ENCODE results near the gene CYP4F8.

GRCh38 chr19:15613338-15613737 is 1.7 kb upstream of the CYP4F8 start:
- TF ChIP-seq, protein P1, sequence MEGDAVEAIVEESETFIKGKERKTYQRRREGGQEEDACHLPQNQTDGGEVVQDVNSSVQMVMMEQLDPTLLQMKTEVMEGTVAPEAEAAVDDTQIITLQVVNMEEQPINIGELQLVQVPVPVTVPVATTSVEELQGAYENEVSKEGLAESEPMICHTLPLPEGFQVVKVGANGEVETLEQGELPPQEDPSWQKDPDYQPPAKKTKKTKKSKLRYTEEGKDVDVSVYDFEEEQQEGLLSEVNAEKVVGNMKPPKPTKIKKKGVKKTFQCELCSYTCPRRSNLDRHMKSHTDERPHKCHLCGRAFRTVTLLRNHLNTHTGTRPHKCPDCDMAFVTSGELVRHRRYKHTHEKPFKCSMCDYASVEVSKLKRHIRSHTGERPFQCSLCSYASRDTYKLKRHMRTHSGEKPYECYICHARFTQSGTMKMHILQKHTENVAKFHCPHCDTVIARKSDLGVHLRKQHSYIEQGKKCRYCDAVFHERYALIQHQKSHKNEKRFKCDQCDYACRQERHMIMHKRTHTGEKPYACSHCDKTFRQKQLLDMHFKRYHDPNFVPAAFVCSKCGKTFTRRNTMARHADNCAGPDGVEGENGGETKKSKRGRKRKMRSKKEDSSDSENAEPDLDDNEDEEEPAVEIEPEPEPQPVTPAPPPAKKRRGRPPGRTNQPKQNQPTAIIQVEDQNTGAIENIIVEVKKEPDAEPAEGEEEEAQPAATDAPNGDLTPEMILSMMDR (IDR thresholded peaks at IDR 0.05; ENCODE audit: control extremely low read depth in 1 of 3, insufficient read depth in 1 of 3, low read depth in 1 of 3, low read length in 3 of 3): no peak
- TF ChIP-seq EZH2 (IDR thresholded peaks at IDR 0.05; ENCODE audit: low read depth, low read length, severe bottlenecking): no peak
- TF ChIP-seq SP1 (IDR thresholded peaks at IDR 0.05; ENCODE audit: low read depth, low read length): no peak
- no peak for TF ChIP-seq CREB1 (IDR thresholded peaks at IDR 0.05)
- TF ChIP-seq PHF8 (conservative IDR thresholded peaks at IDR 0.05; ENCODE audit: low read depth, low read length): no peak
- TF ChIP-seq, protein P2, sequence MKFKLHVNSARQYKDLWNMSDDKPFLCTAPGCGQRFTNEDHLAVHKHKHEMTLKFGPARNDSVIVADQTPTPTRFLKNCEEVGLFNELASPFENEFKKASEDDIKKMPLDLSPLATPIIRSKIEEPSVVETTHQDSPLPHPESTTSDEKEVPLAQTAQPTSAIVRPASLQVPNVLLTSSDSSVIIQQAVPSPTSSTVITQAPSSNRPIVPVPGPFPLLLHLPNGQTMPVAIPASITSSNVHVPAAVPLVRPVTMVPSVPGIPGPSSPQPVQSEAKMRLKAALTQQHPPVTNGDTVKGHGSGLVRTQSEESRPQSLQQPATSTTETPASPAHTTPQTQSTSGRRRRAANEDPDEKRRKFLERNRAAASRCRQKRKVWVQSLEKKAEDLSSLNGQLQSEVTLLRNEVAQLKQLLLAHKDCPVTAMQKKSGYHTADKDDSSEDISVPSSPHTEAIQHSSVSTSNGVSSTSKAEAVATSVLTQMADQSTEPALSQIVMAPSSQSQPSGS (IDR thresholded peaks at IDR 0.05; ENCODE audit: low read length): no peak
